NCI-H524 (cell line): ENCODE results near the gene KCNJ1.
A peak's percentile ranks its signal among the peaks of the same experiment; 100 is the strongest.

Source experiments
- DNase-seq, 2 experiments: peaks; one replicate each; lab custom pipeline; 2025; lab: John Stamatoyannopoulos, UW

Gene KCNJ1

DNA sequence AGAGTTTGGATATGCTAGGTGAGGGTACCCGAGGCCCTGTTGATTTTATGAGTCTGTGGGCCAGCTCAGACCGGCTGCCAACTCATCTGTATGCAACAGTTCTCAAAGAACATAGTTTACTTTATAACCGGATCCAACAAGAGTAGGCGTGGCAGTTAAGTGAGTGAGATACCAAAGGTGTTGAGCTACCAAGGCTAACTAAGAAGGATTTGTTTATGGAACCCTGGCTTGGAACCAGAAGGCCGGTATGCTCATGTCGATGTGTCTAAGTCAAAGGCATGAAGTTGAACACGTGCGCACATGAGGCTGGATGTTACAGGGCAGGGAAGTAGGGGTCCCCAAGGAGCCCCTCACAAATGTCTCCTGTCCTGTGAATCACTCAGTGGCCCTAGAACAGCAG, at the start of gene KCNJ1:
Gene KCNJ1 (minus strand): TSS at position 20 of the 400 bp plus-strand sequence. CDS start 27,053 bp downstream, outside the sequence.
- DNase-seq, result no peak

DNA sequence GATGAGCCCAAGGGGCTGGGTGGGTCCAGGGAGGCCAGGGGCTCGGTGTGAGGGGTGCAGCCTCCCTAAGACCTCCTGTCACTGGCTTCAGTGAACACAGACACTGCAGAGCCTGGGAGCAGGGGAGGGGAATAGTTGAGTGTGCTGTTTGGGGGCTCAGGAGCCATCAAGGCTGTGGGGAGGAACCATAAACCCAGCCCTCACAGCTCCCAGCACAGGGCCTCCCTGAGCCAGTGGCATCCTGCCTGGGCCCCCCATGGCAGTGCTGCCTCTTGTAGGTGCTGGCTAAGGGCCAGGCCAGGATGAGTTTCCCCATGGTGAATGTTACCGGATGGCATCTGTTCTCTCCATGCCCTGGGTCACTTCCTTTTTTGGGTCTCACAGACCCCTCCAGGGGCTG, 49.6 kb upstream of the KCNJ1 start:
- no peak for DNase-seq

DNA sequence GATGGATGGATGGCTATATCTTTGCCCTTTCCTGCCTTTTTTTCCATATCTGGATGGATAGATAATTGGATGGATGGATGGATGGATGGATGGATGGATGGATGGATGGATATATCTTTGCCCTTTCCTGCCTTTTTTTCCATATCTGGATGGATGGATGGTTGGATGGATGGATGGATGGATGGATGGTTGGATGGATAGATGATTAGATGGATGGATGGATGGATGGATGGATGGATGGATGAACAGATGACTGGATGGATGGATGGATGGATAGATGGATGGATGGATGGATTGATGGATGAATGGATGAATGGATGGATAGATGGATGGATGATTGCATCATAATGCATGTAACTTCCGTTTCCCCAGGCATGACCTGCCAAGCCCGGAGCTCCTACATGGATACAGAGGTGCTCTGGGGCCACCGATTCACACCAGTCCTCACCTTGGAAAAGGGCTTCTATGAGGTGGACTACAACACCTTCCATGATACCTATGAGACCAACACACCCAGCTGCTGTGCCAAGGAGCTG, 49.0 kb upstream of the KCNJ1 start:
- no peak for DNase-seq

DNA sequence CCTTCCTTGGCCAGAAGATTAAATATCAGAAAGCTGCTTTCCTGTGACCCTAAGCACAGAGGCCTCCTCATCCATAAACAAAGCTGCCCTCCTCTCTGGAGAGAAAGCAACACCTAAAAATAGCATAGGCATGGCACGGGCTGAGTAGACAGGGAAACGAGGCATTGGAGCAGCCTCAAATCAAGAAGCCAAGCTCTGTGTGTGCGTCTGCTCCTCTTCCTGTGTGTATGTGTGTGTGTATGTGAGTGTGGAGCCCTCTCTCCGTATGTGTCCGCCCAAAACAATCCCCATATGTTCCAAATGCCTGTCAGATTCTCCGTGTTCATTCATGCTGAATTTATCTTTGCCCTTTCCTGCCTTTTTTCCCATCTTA, 48.0 kb upstream of the KCNJ1 start:
- DNase-seq, result peak in 1 of 2 experiments; percentile 8

DNA sequence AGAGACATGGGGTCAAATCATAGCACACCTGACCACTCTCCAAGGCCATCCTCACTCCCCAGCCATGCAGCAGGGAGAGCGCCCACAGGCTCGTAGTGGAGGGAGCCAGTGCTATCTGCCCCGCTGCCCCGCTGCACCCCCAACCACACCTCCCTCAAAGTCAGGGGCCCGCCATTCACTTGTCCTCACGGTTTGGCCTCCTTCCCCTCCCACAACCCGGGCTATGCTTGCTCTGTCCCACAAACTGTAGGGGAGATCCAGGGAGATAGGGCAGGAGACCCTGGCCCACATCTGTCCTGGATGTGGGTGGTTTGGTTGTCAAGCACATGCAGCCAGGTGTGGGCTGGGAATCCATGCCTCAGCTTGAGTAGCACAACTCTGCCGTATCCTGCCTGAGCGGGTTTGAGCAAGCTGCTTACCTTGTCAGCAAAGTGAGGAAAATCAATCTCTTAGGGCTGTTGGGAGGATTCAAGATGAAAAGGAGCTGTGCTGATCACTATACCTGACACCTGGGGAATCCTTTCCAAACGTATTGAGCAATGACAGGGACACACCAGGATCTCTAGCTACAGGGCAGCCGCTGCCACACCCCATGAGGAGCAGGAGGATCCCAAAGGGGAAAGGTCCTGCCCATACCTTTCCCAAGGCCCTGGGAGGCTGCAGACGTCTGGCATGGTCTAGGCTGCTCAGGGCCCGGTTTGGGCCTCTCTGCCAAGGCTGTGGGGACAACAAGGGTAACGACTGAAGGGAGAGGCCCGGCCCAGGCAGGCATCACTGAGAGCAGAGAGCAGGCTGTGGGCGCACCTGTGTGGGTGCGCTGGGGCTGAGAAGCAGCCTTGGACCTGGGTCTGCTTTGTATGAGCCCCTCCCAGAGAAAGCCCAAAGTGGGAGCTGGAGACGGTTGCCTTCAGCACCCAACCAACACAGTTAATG, 47.4 kb upstream of the KCNJ1 start:
- no peak for DNase-seq

DNA sequence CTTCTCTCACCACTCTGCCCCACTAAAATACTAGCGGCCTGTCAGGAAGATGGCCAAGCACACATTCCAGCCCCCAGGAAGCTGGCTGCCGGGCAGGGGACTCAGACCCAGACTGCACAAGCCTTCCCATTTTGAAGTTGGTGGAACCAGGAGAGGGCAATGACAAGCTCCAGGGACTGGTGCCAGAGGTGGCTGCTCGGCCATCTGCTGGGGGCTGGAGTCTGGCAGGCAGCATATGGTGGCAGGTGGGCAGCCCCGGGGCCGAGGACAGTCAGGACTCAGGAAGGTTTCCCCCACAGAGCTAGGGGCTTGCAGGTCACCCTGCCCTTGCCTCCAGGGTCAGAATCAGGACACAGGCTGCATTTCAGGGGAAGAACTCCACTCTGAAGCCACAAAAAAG, 46.7 kb upstream of the KCNJ1 start:
- peak; percentile 42 to 79 for DNase-seq

DNA sequence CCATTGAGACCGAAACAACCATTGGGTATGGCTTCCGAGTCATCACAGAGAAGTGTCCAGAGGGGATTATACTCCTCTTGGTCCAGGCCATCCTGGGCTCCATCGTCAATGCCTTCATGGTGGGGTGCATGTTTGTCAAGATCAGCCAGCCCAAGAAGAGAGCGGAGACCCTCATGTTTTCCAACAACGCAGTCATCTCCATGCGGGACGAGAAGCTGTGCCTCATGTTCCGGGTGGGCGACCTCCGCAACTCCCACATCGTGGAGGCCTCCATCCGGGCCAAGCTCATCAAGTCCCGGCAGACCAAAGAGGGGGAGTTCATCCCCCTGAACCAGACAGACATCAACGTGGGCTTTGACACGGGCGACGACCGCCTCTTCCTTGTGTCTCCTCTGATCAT, 44.6 kb upstream of the KCNJ1 start:
- DNase-seq, result no peak

DNA sequence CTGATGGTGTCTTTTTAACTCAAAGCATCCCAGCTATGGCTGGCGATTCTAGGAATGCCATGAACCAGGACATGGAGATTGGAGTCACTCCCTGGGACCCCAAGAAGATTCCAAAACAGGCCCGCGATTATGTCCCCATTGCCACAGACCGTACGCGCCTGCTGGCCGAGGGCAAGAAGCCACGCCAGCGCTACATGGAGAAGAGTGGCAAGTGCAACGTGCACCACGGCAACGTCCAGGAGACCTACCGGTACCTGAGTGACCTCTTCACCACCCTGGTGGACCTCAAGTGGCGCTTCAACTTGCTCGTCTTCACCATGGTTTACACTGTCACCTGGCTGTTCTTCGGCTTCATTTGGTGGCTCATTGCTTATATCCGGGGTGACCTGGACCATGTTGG, 44.1 kb upstream of the KCNJ1 start:
- DNase-seq, result no peak

DNA sequence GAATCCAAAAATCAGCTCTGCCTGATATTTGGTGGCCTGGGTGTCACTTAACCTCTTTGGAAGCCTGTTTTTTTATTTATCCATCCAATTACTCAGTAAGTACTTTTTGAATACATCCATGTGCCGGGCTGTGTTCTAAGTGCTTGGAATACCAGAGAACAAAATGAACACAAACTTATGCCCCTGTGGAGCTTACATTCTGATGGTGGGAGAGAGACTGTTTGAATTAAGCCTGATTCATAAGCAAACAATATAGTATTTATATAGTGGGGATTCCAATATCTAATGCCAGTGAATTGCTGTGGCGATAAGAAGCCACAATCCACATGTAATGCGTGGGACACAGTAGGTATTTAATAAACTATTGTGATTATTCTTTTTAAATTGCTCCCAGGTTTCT, 43.5 kb upstream of the KCNJ1 start:
- DNase-seq, result no peak

DNA sequence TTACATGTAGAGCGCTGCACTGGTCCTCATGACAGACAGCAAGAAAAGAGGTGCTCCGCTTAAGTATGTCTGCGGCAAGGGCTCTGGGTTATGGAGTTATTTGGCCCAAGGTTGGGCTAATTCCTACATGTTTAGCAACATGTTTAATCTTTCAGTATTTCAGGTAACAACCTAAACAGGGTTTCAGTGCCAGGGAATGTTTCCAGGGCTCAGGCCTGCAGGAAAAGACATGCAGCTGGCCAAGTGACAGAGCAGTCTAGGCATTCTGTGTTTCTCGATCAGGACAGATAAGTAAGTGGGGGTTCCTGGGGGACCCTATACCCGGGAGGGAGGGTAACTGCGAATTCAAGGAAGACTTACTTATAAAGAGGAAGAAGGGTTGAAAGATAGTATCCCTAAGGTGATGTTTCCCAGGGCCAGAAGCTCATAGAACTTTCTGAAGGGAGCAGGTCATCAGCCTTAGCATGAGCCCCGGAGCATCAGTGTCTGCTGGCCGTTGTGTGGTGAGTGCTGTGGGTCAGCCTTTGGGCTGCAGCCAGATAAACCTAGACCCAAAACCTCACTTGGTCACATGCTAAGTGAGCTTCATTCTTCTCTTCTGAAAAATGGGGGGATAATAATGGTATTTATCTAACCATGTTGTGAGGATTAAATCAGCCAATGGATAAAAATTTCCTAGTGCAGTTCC, 42.5 kb upstream of the KCNJ1 start:
- no peak for DNase-seq

DNA sequence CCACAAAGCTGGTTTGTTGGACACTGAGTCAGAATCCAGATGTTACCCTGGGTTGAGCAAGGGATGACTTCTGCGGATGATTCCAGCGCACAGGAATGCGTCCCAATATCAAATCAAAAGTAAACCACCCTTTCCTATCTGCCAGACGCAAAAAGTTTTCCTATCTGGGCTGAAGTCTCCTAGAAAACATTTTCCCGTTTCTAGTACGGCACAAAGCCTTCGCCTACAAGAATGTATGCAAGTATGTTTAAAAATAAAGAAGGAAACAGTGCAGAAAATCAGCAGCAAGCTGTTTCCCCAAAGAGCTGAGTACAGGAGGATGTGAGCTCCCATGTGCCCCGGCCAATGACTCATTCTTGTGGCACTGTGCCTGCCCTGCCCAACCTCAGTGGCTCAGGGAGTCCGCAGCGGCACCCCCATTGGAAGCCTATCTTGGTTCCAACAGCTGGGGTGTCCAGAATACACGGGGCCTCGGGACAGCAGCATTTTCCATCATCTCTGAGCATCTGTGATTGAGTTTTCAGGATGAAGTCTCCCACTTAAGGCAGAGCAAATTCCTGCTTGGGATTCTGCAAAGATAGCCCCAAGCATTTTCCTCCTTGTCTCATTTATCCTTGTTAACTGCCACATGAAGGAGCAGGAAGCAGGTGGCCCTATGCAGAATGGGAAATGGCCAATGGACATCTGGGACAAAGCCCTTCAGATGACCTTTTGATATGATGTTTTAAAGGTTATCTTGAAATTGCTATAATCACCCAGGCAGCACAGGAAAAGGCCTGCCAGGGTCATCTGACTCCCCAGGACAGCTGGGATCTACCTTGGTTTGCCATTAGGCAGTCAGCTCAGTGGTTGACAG, 41.5 kb upstream of the KCNJ1 start:
- no peak for DNase-seq

DNA sequence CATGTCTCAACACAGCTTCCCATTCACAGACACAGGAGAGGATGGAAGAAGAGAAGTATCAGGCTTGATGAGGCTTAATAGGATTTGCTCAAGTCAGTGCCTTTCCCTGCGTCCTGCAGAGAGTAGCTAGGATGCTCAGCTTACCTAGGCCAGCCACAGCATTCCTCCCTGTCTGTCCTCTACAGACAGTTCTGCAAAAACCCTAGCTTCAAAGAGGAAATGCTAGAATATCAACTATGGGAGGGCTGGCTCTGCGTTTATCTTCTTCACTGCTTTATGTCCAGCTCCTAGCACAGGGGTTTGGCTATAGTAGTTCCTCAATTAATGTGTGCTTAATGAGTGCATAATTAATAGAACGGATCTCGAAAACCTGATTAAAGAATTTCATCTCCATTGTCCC, 40.5 kb upstream of the KCNJ1 start:
- DNase-seq, result no peak

DNA sequence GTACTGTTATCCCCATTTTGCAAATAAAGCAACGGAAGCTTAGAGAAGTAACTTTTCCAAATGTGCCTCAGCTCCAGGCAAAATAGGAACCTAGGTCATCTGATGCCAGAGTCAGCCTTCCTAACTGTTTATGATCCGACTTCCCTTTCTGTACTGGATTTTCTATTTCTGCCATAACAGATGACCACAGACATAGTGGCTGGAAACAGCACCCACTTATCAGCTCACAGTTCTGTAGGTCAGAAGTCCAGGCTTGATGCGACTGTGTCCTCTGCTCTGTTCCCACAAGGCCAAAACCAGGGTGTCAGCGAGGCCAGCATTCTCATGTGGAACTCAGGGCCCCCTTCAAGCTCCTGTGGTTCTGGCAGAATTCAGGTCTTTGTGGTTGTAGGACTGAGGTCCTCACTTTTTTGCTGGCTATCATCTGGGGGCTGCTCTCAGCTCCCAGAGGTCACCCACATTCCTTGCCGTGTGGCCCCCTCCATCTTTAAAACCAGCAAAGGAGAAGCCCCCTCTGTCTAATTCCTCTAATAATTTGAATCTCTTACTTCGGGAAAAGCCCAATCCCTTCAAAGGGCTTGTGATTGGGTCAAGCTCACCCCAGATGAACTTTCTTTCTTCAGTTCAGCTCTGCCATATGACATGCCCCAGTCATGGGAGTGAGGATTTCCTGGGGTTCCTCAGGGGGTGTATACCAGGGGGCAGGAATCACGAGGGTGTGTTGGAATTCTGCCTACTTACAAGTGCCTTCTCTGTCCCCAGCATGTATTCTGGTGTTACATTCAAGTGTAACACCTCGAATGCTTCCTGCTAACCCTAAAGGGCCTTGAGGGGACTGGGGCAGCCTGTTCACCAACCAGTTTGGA, 39.3 kb upstream of the KCNJ1 start:
- DNase-seq, result no peak

DNA sequence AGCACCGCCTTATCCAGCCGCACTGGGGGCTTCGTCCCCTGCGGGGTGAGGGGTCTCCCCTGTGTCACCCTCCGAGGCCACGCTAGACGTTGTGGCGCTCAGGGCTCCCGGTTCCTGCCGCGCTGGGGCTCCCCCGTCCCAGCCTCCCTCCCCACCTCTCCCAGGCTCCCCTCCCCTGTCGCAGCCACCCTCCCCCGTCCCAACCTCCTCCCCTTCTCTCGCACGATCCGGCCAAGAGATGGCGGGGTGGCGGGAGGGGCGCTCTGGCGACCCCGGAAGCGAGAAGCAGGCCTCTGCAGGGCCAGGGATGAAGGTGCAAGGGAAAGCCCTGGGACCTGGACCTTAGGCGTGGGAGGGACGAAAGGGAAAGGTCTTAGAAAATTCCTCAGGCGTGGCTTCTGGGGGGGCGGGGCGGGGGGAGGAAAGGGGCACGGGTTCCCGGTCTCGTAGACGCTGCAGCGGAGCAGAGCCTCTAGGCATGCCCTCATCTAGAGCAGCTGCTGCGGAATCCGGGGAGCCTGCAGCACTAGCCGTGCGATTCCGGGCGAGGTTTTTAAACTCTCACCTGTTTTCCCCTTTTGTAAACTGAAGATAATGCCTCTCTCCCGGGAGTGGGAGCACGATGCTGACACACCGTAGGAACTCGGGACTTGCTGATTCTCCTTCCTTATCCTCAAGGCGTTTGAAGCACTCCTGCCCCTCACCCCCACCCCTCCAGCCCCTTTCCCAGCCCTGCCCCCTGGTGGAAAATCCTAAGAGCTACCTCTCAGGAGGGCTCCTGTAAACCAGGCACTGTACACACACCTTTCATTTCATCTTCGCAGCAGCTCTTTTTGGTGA, 38.5 kb upstream of the KCNJ1 start:
- peak; percentile 62 to 73 for DNase-seq

DNA sequence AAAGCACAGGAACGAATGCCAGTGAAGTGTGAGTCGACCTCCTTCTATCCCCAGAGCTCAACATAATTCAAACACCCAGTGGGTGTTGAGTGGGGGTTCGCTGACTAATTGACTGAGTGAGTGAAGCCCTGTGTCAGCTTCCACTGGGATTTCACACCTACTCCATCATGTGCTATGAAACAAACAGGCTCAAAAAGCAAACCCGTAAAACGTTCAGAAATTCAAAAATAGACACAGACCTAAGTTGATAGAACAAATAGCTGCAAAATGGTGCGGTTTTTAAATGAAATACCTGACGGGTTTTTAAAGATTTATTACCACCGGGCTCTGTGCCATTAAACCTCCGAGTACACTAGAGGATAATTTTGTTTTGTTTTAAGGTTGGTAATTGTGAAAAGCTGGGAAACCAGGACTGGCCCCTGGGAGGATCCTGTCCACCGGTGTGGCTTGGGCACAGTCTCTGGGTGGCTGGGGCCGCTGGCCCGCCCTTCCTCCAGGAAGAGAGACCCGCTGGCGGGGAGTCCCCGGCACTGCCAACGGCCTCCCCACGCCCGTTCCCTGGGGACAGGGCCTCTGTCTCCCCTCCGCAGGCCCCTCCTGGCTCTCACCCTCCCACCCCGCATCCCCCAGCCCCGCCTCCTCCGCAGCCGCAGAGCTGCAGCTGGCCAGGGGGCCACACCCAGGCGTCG, 37.7 kb upstream of the KCNJ1 start:
- peak in 1 of 2 experiments; percentile 60 for DNase-seq

DNA sequence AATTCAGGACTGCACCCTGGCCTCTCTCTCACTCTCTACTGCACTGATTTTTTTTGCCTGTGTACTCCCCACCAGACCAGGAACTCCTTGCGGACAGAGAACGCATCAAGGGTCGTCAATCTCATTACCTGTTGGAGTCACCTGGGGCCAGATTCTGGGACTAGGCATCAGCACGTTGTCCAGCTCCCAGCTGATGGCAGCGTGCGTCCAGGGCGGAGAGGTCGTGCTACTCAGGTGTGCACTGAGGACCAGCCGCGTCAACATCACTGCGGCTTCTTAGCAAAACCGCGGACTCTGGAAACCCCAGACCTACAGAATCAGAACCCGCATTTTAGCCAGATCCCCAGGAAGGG, 37.2 kb upstream of the KCNJ1 start:
- no peak for DNase-seq

DNA sequence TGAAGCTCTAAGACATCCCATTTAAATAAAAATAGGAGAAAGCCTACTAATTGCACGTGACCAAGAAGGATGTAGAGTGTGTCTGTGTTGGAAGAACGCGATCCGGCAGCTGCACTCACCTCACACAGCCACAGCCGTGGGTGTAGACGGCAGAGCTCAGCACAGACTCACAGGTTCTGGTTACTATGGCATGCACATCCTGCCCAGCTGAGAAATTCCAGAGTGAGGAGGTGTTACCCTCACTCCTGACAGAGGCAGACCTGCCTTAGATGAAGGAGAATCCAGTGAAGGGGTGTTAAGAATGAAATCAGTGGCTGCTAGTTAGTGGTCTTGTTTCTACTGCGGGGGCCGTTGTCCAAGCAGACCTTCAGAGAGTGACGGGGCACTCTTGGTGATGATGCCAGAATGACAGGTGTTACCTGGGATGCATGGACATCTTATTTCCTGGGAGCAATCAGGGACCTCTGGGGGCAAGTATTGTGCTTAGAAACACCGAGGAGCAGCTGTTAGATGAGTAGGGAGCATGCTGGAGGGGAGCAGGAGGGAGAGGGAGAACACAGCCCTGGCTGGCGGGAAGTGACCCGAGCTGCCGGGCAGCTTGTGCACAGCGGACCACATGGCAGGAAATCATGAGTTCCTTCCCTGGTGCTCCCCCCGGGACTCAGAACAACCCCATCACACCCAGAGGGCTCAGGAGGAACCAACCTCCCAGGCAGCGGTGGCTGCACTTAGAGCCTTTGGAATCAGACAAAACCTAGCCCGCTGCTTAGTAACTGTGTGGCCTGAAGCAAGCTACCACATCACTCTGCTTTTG, 36.4 kb upstream of the KCNJ1 start:
- DNase-seq, result no peak

DNA sequence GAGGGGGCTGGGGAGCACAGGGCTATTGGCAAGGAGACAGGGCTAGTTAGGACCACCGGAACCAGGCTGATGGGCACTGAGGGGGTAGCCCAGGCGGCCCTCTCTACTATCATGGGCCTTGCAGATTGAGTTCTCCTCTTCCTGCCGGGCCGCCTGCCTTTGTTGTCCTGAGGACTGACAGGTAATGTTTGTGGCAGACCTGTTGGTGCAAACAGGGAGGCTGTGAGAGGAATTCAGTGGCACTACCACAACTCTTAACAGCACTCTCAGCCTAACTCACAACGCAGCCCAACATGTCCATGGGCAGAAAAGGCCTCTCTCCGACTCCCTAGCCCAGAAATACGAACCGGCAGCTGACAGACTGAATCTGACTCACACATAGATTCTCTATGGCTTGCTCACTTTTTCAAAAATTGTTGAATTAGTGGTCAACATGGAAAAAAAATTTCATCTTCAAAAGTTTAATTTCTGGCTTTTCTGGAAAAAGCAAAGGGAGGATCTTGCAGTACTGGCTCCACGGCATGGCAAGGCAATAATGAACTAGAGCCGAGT, 35.5 kb upstream of the KCNJ1 start:
- no peak for DNase-seq
